Erythroblast (primary cell): Measurements from ENCODE around the gene SNX14.

Experiments used
- GATA1 ChIP-seq: IDR thresholded peaks from 2 replicates; pipeline ENCODE4 v1.6.1; 2011; ENCODE audit warnings: low read depth, mild to moderate bottlenecking, control low read depth, low read length, moderate library complexity
- POLR2A ChIP-seq: IDR thresholded peaks from 2 replicates; pipeline ENCODE4 v1.6.1; 2011; ENCODE audit warnings: mild to moderate bottlenecking, low read length

GRCh38 chr6:85600713-85601313, 7.2 kb upstream of the SNX14 start:
- TF ChIP-seq POLR2A: no peak
- no peak for TF ChIP-seq GATA1
